Measurements from ENCODE around the gene CDH4.

- TF ChIP-seq CTCF (conservative IDR thresholded peaks at IDR 0.05), result no peak
- no peak for TF ChIP-seq ZFX (IDR thresholded peaks at IDR 0.05)
Measured at GRCh38 chr20:61875996-61876395, 623.9 kb downstream of the CDH4 start.

Data from C4-2B (cell line).